ENCODE results near the gene DAGLB.
"Not testable (repeated sequence)": the region's sequence is repeated elsewhere in the genome, so short reads cannot be mapped to it uniquely, and the experiment has no call there.

DAGLB gene

GRCh38 chr7:6385110-6385781 is 62.5 kb downstream of the DAGLB start:
- no peak for TF ChIP-seq EZH2 (IDR thresholded peaks at IDR 0.05; ENCODE audit: borderline replicate concordance, low read depth, low read length, severe bottlenecking)
- TF ChIP-seq, protein P1, sequence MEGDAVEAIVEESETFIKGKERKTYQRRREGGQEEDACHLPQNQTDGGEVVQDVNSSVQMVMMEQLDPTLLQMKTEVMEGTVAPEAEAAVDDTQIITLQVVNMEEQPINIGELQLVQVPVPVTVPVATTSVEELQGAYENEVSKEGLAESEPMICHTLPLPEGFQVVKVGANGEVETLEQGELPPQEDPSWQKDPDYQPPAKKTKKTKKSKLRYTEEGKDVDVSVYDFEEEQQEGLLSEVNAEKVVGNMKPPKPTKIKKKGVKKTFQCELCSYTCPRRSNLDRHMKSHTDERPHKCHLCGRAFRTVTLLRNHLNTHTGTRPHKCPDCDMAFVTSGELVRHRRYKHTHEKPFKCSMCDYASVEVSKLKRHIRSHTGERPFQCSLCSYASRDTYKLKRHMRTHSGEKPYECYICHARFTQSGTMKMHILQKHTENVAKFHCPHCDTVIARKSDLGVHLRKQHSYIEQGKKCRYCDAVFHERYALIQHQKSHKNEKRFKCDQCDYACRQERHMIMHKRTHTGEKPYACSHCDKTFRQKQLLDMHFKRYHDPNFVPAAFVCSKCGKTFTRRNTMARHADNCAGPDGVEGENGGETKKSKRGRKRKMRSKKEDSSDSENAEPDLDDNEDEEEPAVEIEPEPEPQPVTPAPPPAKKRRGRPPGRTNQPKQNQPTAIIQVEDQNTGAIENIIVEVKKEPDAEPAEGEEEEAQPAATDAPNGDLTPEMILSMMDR (IDR thresholded peaks at IDR 0.05; ENCODE audit: borderline replicate concordance, extremely low read depth, low read length, poor library complexity, severe bottlenecking): no peak
- ATAC-seq (ENCODE audit: insufficient read depth, low read depth) (no peak), DNase-seq (no peak)
- Histone ChIP-seq H3K36me3 (ENCODE audit: insufficient read depth, low read length) (peaks cover 56% of the 10 kb centered on the region), H3K27me3 (ENCODE audit: insufficient read depth, low read length, poor library complexity) (no peaks in the 10 kb centered on the region), H3K27ac (ENCODE audit: low read length) (no peak overlapping the region), H3K9ac (ENCODE audit: low read depth, low read length) (no peak overlapping the region), H3K9me3 (ENCODE audit: insufficient read depth, low read length, severe bottlenecking) (no peaks in the 10 kb centered on the region), H3K4me2 (ENCODE audit: insufficient read depth, low read length) (no peak overlapping the region), H3K79me2 (ENCODE audit: insufficient read depth, low read length) (peaks cover 100% of the 10 kb centered on the region), H4K20me1 (ENCODE audit: insufficient read depth, low read length) (peaks cover 89% of the 10 kb centered on the region), H3K4me3 (ENCODE audit: low read depth in 1 of 2, low read length in 2 of 2) (no peak overlapping the region), H2AFZ (ENCODE audit: low read depth, low read length) (no peak overlapping the region), H3K4me1 (ENCODE audit: insufficient read depth, low read length) (0 out of 2 replicates have a peak, but pooled peaks cover 5% of the 10 kb centered on the region)

- H3K27ac ChIP-seq (ENCODE audit: low read length): no peak overlapping the region
- 0 out of 2 replicates have a peak overlapping the region, but pooled peaks have one; percentile 1 for H3K4me2 ChIP-seq (ENCODE audit: insufficient read depth, low read length)
- H4K20me1 ChIP-seq (ENCODE audit: insufficient read depth, low read length): peaks cover 89% of the 10 kb centered on the region
- H3K36me3 ChIP-seq (ENCODE audit: insufficient read depth, low read length): peaks cover 54% of the 10 kb centered on the region
- no peak overlapping the region for H2AFZ ChIP-seq (ENCODE audit: low read depth, low read length)
- peaks cover 11% of the 10 kb centered on the region; the same call in 1 of the 2 replicates for H3K4me1 ChIP-seq (ENCODE audit: insufficient read depth, low read length)
- H3K9ac ChIP-seq (ENCODE audit: low read depth, low read length): no peak overlapping the region
- DNase-seq: no peak
- no peak for ATAC-seq (ENCODE audit: insufficient read depth, low read depth)
- H3K27me3 ChIP-seq (ENCODE audit: insufficient read depth, low read length, poor library complexity): no peaks in the 10 kb centered on the region
- H3K4me3 ChIP-seq (ENCODE audit: low read depth in 1 of 2, low read length in 2 of 2): no peak overlapping the region
- no peaks in the 10 kb centered on the region for H3K9me3 ChIP-seq (ENCODE audit: insufficient read depth, low read length, severe bottlenecking)
- TF ChIP-seq EZH2 (IDR thresholded peaks at IDR 0.05; ENCODE audit: borderline replicate concordance, low read depth, low read length, severe bottlenecking): no peak
- TF ChIP-seq, protein P1 (IDR thresholded peaks at IDR 0.05; ENCODE audit: borderline replicate concordance, extremely low read depth, low read length, poor library complexity, severe bottlenecking): no peak
- peaks cover 100% of the 10 kb centered on the region for H3K79me2 ChIP-seq (ENCODE audit: insufficient read depth, low read length)
These were observed 63.4 kb downstream of the DAGLB start for GRCh38 chr7:6384327-6384726.

GRCh38 chr7:6382817-6383216 is 64.9 kb downstream of the DAGLB start:
- Histone ChIP-seq H3K4me2 (ENCODE audit: insufficient read depth, low read length) (peak overlapping the region; percentile 10; the same call in 1 of the 2 replicates), H3K27me3 (ENCODE audit: insufficient read depth, low read length, poor library complexity) (no peaks in the 10 kb centered on the region), H2AFZ (ENCODE audit: low read depth, low read length) (no peak overlapping the region), H3K36me3 (ENCODE audit: insufficient read depth, low read length) (peaks cover 44% of the 10 kb centered on the region), H3K27ac (ENCODE audit: low read length) (no peak overlapping the region), H3K4me1 (ENCODE audit: insufficient read depth, low read length) (peaks cover 23% of the 10 kb centered on the region), H3K9ac (ENCODE audit: low read depth, low read length) (no peak overlapping the region), H4K20me1 (ENCODE audit: insufficient read depth, low read length) (peaks cover 90% of the 10 kb centered on the region), H3K79me2 (ENCODE audit: insufficient read depth, low read length) (peaks cover 100% of the 10 kb centered on the region), H3K9me3 (ENCODE audit: insufficient read depth, low read length, severe bottlenecking) (no peaks in the 10 kb centered on the region), H3K4me3 (ENCODE audit: low read depth in 1 of 2, low read length in 2 of 2) (no peak overlapping the region)
- TF ChIP-seq EZH2 (IDR thresholded peaks at IDR 0.05; ENCODE audit: borderline replicate concordance, low read depth, low read length, severe bottlenecking): no peak
- TF ChIP-seq, protein P1 (IDR thresholded peaks at IDR 0.05; ENCODE audit: borderline replicate concordance, extremely low read depth, low read length, poor library complexity, severe bottlenecking): no peak
- no peak for ATAC-seq (ENCODE audit: insufficient read depth, low read depth)
- no peak for DNase-seq

GRCh38 chr7:6381846-6382245 is 65.9 kb downstream of the DAGLB start:
- H3K27me3 ChIP-seq (ENCODE audit: insufficient read depth, low read length, poor library complexity); H3K9ac ChIP-seq (ENCODE audit: low read depth, low read length); H3K9me3 ChIP-seq (ENCODE audit: insufficient read depth, low read length, severe bottlenecking); H3K4me3 ChIP-seq (ENCODE audit: low read depth in 1 of 2, low read length in 2 of 2); DNase-seq; ATAC-seq (ENCODE audit: insufficient read depth, low read depth); H3K4me2 ChIP-seq (ENCODE audit: insufficient read depth, low read length); H2AFZ ChIP-seq (ENCODE audit: low read depth, low read length); H3K27ac ChIP-seq (ENCODE audit: low read length): not testable (repeated sequence)
- H3K79me2 ChIP-seq (ENCODE audit: insufficient read depth, low read length): peaks cover 100% of the 10 kb centered on the region
- peaks cover 44% of the 10 kb centered on the region for H3K36me3 ChIP-seq (ENCODE audit: insufficient read depth, low read length)
- peaks cover 33% of the 10 kb centered on the region for H3K4me1 ChIP-seq (ENCODE audit: insufficient read depth, low read length)
- peaks cover 94% of the 10 kb centered on the region for H4K20me1 ChIP-seq (ENCODE audit: insufficient read depth, low read length)

Data from DND-41 (cell line).